B cell (primary cell): Measurements from ENCODE around the gene MAF. TPM values are rescaled to one million over a fixed set of nuclear protein-coding genes. Genes with fewer than 3 reads are reported as not detected.

Source experiments
- ATAC-seq: fragments of 200-7000 bp; cut with Tn5 transposase; one replicate; pipeline ENCODE4 v1.10.0; 2021; ENCODE audit warnings: low read depth, mild to moderate bottlenecking, moderate number of reproducible peaks, moderate library complexity
- CTCF ChIA-PET: fragments of 350-600 bp; sonication (Branson Sonifier 250); formaldehyde crosslinking; loops from one replicate; lab custom pipeline; 2021; ENCODE audit warnings: antibody characterized with exemption, inconsistent platforms; lab: Charles Lee
- POLR2A ChIA-PET: fragments of 350-600 bp; sonication (Branson Sonifier 250); formaldehyde crosslinking; loops from one replicate; lab custom pipeline; 2021; ENCODE audit warnings: antibody characterized with exemption; lab: Charles Lee
- DNase-seq: peaks from one replicate; pipeline ENCODE4 v3.0.0; 2013
- H2AFZ ChIP-seq: 2 replicates; pipeline ENCODE4 v1.6.1; 2012; ENCODE audit warnings: mild to moderate bottlenecking, low read depth, low read length; ENCODE audit not compliant: insufficient read depth, poor library complexity, severe bottlenecking
- H3K27ac ChIP-seq, 2 donors: 1 replicate in 1 of 2; 2 replicates in 1 of 2; pipeline ENCODE4 v1.5.1; 2012 to 2013; ENCODE audit warnings: low read length in 2 of 2, mild to moderate bottlenecking in 2 of 2, moderate library complexity in 1 of 2
- H3K27me3 ChIP-seq, 4 experiments: fragments of 200-600 bp in 1 of 4; sonication (generic) in 1 of 4; replicated peaks in 1 of 4; 1 replicate in 2 of 4; 2 replicates in 2 of 4; pipeline versions ENCODE4 v1.6.1 to v1.7.0; 2013 to 2016; ENCODE audit warnings: low read length in 3 of 4, mild to moderate bottlenecking in 2 of 4, mixed read lengths in 1 of 4, moderate library complexity in 1 of 4; ENCODE audit not compliant: insufficient read depth in 4 of 4, control insufficient read depth in 3 of 4; ENCODE audit errors: control extremely low read depth in 1 of 4
- H3K36me3 ChIP-seq, 2 experiments: replicated peaks in 1 of 2; 1 replicate in 1 of 2; 2 replicates in 1 of 2; pipeline versions ENCODE4 v1.6.1 to v1.7.1; 2013; ENCODE audit warnings: low read length in 1 of 2; ENCODE audit not compliant: insufficient read depth in 2 of 2, control insufficient read depth in 1 of 2; ENCODE audit errors: control extremely low read depth in 1 of 2, extremely low read depth in 1 of 2
- H3K4me1 ChIP-seq, 2 donors: fragments of 200-600 bp in 1 of 2; sonication (generic) in 1 of 2; 1 replicate in 1 of 2; 2 replicates in 1 of 2; pipeline versions ENCODE4 v1.5.1 to v1.6.1; 2013 to 2017; ENCODE audit warnings: low read length in 2 of 2; ENCODE audit not compliant: control insufficient read depth in 2 of 2, insufficient read depth in 2 of 2
- H3K4me2 ChIP-seq: replicated peaks from 2 replicates; pipeline ENCODE3; 2012; ENCODE audit warnings: mild to moderate bottlenecking, low read depth, low read length; ENCODE audit not compliant: poor library complexity, severe bottlenecking
- H3K4me3 ChIP-seq, 5 experiments: fragments of 200-600 bp in 1 of 5; sonication (generic) in 1 of 5; 1 replicate in 3 of 5; 2 replicates in 2 of 5; pipeline versions ENCODE4 v1.5.1 to v1.7.0; 2011 to 2016; ENCODE audit warnings: low read length in 4 of 5, mild to moderate bottlenecking in 4 of 5, low read depth in 2 of 5, control low read depth in 1 of 5, moderate library complexity in 1 of 5; ENCODE audit not compliant: insufficient read depth in 1 of 5; ENCODE audit errors: control extremely low read depth in 1 of 5, extremely low read depth in 1 of 5
- H3K79me2 ChIP-seq: fragments of 200-600 bp; sonication (generic); one replicate; pipeline ENCODE4 v1.6.0; 2016; ENCODE audit warnings: low read length; ENCODE audit not compliant: control insufficient read depth, insufficient read depth
- H3K9ac ChIP-seq: fragments of 200-600 bp; sonication (generic); 2 replicates; pipeline ENCODE4 v1.6.1; 2017; ENCODE audit warnings: mild to moderate bottlenecking, low read length, moderate library complexity
- H3K9me3 ChIP-seq, 3 donors: one replicate each; pipeline versions ENCODE4 v1.6.1 to v1.7.1; 2013; ENCODE audit warnings: low read length in 2 of 3; ENCODE audit not compliant: control insufficient read depth in 2 of 3, insufficient read depth in 1 of 3; ENCODE audit errors: control extremely low read depth in 1 of 3
- H4K20me1 ChIP-seq: 2 replicates; pipeline ENCODE4 v1.6.0; 2012; ENCODE audit warnings: mild to moderate bottlenecking, low read length; ENCODE audit not compliant: insufficient read depth, control insufficient read depth, poor library complexity, severe bottlenecking
- H3K27ac Mint-ChIP-seq: one replicate; pipeline ENCODE4 v1.8.0; 2021; ENCODE audit warnings: mixed read lengths
- H3K27me3 Mint-ChIP-seq: one replicate; pipeline ENCODE4 v1.8.0; 2021; ENCODE audit warnings: mixed read lengths
- H3K4me1 Mint-ChIP-seq: one replicate; pipeline ENCODE4 v1.8.0; 2021; ENCODE audit warnings: mixed read lengths
- H3K4me3 Mint-ChIP-seq: one replicate; pipeline ENCODE4 v1.8.0; 2021; ENCODE audit warnings: mixed read lengths
- H3K9me3 Mint-ChIP-seq: one replicate; pipeline ENCODE4 v1.8.0; 2022; ENCODE audit warnings: mixed read lengths; ENCODE audit not compliant: insufficient read depth
- CTCF ChIP-seq: fragments of 200-600 bp; IDR thresholded peaks from one replicate; pipeline ENCODE4 v1.8.0; 2022; ENCODE audit warnings: antibody characterized with exemption, mild to moderate bottlenecking
- EZH2 ChIP-seq: IDR thresholded peaks from 2 replicates; pipeline ENCODE4 v1.6.1; 2012; ENCODE audit warnings: borderline replicate concordance, low read depth, mild to moderate bottlenecking, moderate library complexity, low read length; ENCODE audit not compliant: insufficient read depth, poor library complexity, severe bottlenecking
- WGBS: methylation state at CpG from one replicate; pipeline ENCODE4 v1.1.5; 2013; ENCODE audit warnings: missing lambda C conversion rate; ENCODE audit not compliant: insufficient coverage; 5-methylcytosine and 5-hydroxymethylcytosine counted together
- intact Hi-C: fragments of 100-400 bp; cut with micrococcal nuclease; formaldehyde crosslinking; loops from one replicate; pipeline ENCODE4 v1.10.0; 2022
- polyA plus RNA-seq: library from polyadenylated mRNA; depleted of rRNA; stranded (reverse); fragments of >200 nt; gene quantifications from 2 replicates; pipeline ENCODE4 v1.2.3, GENCODE V29; 2012
- total RNA-seq, 2 donors: library from RNA; stranded (reverse); fragments of 120-200 nt in 1 of 2; gene quantifications; 1 replicate in 1 of 2; 2 replicates in 1 of 2; pipeline versions ENCODE4 v1.2.3 to v1.2.4, GENCODE V29; 2013 to 2022

Gene MAF
- total and polyA plus RNA-seq, 2 donors (not counting 1 experiment from before 2014, with no cell fraction given) = 0.30 to 0.49 TPM

- peaks cover 8% of the 10 kb centered on the region in 2 donors for H3K4me1 ChIP-seq
- CTCF ChIA-PET = no interaction called here
Measured at GRCh38 chr16:79607587-79607986, 7.0 kb upstream of the MAF start.

GRCh38 chr16:79605999-79606398 is 5.5 kb upstream of the MAF start:
- H3K4me3 ChIP-seq = no peak overlapping the region
- 28% methylated on average over 3 of the region's 7 CpGs for WGBS
- H3K27me3 ChIP-seq = peaks cover 0 to 60% (median 43%) of the 10 kb centered on the region in 4 experiments
- H3K9me3 ChIP-seq = peaks cover 0 to 6% (median 0%) of the 10 kb centered on the region in 3 donors
- H3K4me1 ChIP-seq = peaks cover 23 to 24% of the 10 kb centered on the region in 2 donors
- ATAC-seq (peak; percentile 21), DNase-seq (peak; percentile 15)
- H3K9me3 Mint-ChIP-seq = no peaks in the 10 kb centered on the region
- H3K4me3 Mint-ChIP-seq = no peak overlapping the region
- H4K20me1 ChIP-seq = no peaks in the 10 kb centered on the region
- H2AFZ ChIP-seq = no peak overlapping the region
- POLR2A ChIA-PET = no interaction called here
- intact Hi-C loops = loop anchor here (10.0 kb wide), 1 partner anchor 831 kb away; no protein-coding TSS in a partner anchor
- CTCF ChIA-PET = no interaction called here
- TF ChIP-seq CTCF (no peak), EZH2 (no peak)
- H3K36me3 ChIP-seq = no peaks in the 10 kb centered on the region
- no peaks in the 10 kb centered on the region for H3K79me2 ChIP-seq
- H3K4me2 ChIP-seq = no peak overlapping the region
- peaks cover 63% of the 10 kb centered on the region for H3K27me3 Mint-ChIP-seq
- no peak overlapping the region for H3K27ac ChIP-seq
- H3K27ac Mint-ChIP-seq = no peak overlapping the region
- H3K4me1 Mint-ChIP-seq = peaks cover 16% of the 10 kb centered on the region
- no peak overlapping the region for H3K9ac ChIP-seq

More at GRCh38 chr16:79607587-79607986, 7.0 kb upstream of the MAF start:
- no peaks in the 10 kb centered on the region for H3K9me3 ChIP-seq
- intact Hi-C loops = loop anchor here (10.0 kb wide), 1 partner anchor 833 kb away; no protein-coding TSS in a partner anchor
- no peaks in the 10 kb centered on the region for H3K79me2 ChIP-seq
- H3K9ac ChIP-seq = no peak overlapping the region
- no peak overlapping the region for H3K4me3 ChIP-seq
- H3K4me2 ChIP-seq = no peak overlapping the region
- WGBS = no CpG with 5 or more reads among the region's 3 CpGs
- H3K27ac ChIP-seq = no peak overlapping the region
- H3K27me3 ChIP-seq = peaks cover 0 to 46% (median 38%) of the 10 kb centered on the region in 4 experiments
- Mint-ChIP-seq H3K4me1 (peaks cover 6% of the 10 kb centered on the region), H3K9me3 (no peaks in the 10 kb centered on the region), H3K27me3 (peaks cover 65% of the 10 kb centered on the region), H3K4me3 (no peak overlapping the region), H3K27ac (no peak overlapping the region)
- no peaks in the 10 kb centered on the region for H4K20me1 ChIP-seq
- H3K36me3 ChIP-seq = no peaks in the 10 kb centered on the region
- POLR2A ChIA-PET = no interaction called here
- TF ChIP-seq CTCF (no peak), EZH2 (no peak)
- no peak for DNase-seq
- no peak for ATAC-seq
- no peak overlapping the region for H2AFZ ChIP-seq
